Endodermal cell (in vitro differentiated cells): Measurements from ENCODE around the gene HOGA1. TPM values are rescaled to one million over a fixed set of nuclear protein-coding genes. Genes with fewer than 3 reads are reported as not detected.
"Not testable (repeated sequence)": the region's sequence is repeated elsewhere in the genome, so short reads cannot be mapped to it uniquely, and the experiment has no call there.

Experiments used
- DNase-seq: peaks from one replicate; pipeline ENCODE4 v3.0.0-alpha.2; 2017
- H3K27ac ChIP-seq: 2 replicates; pipeline ENCODE4 v1.5.1; 2013; ENCODE audit warnings: mild to moderate bottlenecking, low read depth, low read length, moderate library complexity
- H3K27me3 ChIP-seq: 2 replicates; pipeline ENCODE4 v1.6.1; 2013; ENCODE audit warnings: mild to moderate bottlenecking, low read length, moderate library complexity; ENCODE audit not compliant: insufficient read depth, control insufficient read depth, poor library complexity, severe bottlenecking
- H3K36me3 ChIP-seq: 2 replicates; pipeline ENCODE4 v1.7.0; 2013; ENCODE audit warnings: mild to moderate bottlenecking, low read length, moderate library complexity; ENCODE audit not compliant: control insufficient read depth, insufficient read depth
- H3K4me1 ChIP-seq: one replicate; pipeline ENCODE4 v1.7.0; 2013; ENCODE audit warnings: low read length; ENCODE audit not compliant: control insufficient read depth, insufficient read depth
- H3K4me3 ChIP-seq: 2 replicates; pipeline ENCODE4 v1.5.1; 2013; ENCODE audit warnings: mild to moderate bottlenecking, low read length, moderate library complexity
- H3K9ac ChIP-seq: 2 replicates; pipeline ENCODE4 v1.6.1; 2013; ENCODE audit warnings: mild to moderate bottlenecking, low read length, moderate library complexity; ENCODE audit not compliant: poor library complexity, severe bottlenecking; ENCODE audit errors: extremely low read depth
- H3K9me3 ChIP-seq: 2 replicates; pipeline ENCODE4 v1.6.1; 2013; ENCODE audit warnings: mild to moderate bottlenecking, low read length, moderate library complexity; ENCODE audit not compliant: control insufficient read depth
- H3K27ac Mint-ChIP-seq: 2 replicates; pipeline ENCODE4 v1.8.0; 2020; ENCODE audit warnings: mixed read lengths
- H3K27me3 Mint-ChIP-seq: 2 replicates; pipeline ENCODE4 v1.8.0; 2021; ENCODE audit warnings: mild to moderate bottlenecking, mixed read lengths; ENCODE audit not compliant: insufficient read depth
- H3K36me3 Mint-ChIP-seq: 2 replicates; pipeline ENCODE4 v1.8.0; 2020; ENCODE audit warnings: low read depth, mixed read lengths
- H3K4me1 Mint-ChIP-seq: 2 replicates; pipeline ENCODE4 v1.8.0; 2020; ENCODE audit warnings: mixed read lengths
- H3K4me3 Mint-ChIP-seq: 2 replicates; pipeline ENCODE4 v1.8.0; 2020; ENCODE audit warnings: mild to moderate bottlenecking, moderate library complexity, mixed read lengths
- H3K9me3 Mint-ChIP-seq: 2 replicates; pipeline ENCODE4 v1.8.0; 2020; ENCODE audit warnings: mild to moderate bottlenecking, mixed read lengths
- CTCF ChIP-seq: fragments of 200-600 bp; sonication (generic); conservative IDR thresholded peaks from 2 replicates; pipeline ENCODE4 v1.5.0; 2021; ENCODE audit warnings: antibody characterized with exemption, mild to moderate bottlenecking
- WGBS, 2 experiments: methylation state at CpG; one replicate each; pipeline versions ENCODE4 v1.1.5 to v1.1.7; 2013; ENCODE audit warnings: missing lambda C conversion rate in 2 of 2, mixed read lengths in 1 of 2; ENCODE audit not compliant: insufficient coverage in 1 of 2, insufficient read length in 1 of 2; 5-methylcytosine and 5-hydroxymethylcytosine counted together
- total RNA-seq, 2 donors: library from RNA; stranded (reverse); fragmentation: NEBNext Ultra II Directional in 1 of 2; extraction: Animal tissue kit (Norgen Biotek cat#: 25700) in 1 of 2; gene quantifications; 2 replicates in 1 of 2; 3 replicates in 1 of 2; pipeline ENCODE4 v1.2.1, GENCODE V29; 2021

HOGA1 gene
- total RNA-seq, 2 donors from 2014 or later, result 0.15 to 1.7 TPM

GRCh38 chr10:97561386-97562077 lies 22.7 kb upstream of the HOGA1 start:
- WGBS, 2 experiments, result 94 to 95% methylated on average over 7 to 10 of the region's 12 CpGs
- Mint-ChIP-seq H3K4me1 (peaks cover 19% of the 10 kb centered on the region), H3K36me3 (peaks cover 19% of the 10 kb centered on the region), H3K9me3 (peaks cover 36% of the 10 kb centered on the region)
- not testable (repeated sequence) for H3K27ac ChIP-seq, H3K4me3 ChIP-seq, H3K27me3 Mint-ChIP-seq, H3K27ac Mint-ChIP-seq, H3K36me3 ChIP-seq, DNase-seq, H3K9me3 ChIP-seq, H3K4me1 ChIP-seq, H3K4me3 Mint-ChIP-seq, H3K27me3 ChIP-seq, H3K9ac ChIP-seq

GRCh38 chr10:97562329-97562728 lies 21.9 kb upstream of the HOGA1 start:
- H3K9ac ChIP-seq, H3K4me3 Mint-ChIP-seq, DNase-seq, H3K27me3 ChIP-seq, H3K27me3 Mint-ChIP-seq, H3K4me3 ChIP-seq, H3K36me3 ChIP-seq, H3K27ac Mint-ChIP-seq, H3K4me1 ChIP-seq, H3K27ac ChIP-seq, H3K9me3 ChIP-seq: not testable (repeated sequence)
- Mint-ChIP-seq H3K36me3 (peaks cover 19% of the 10 kb centered on the region), H3K4me1 (peaks cover 22% of the 10 kb centered on the region), H3K9me3 (peaks cover 36% of the 10 kb centered on the region)
- 90 to 96% methylated on average over 3 to 5 of the region's 5 CpGs for WGBS, 2 experiments

- Mint-ChIP-seq H3K36me3 (peaks cover 20% of the 10 kb centered on the region), H3K27ac (no peak overlapping the region), H3K4me1 (peaks cover 22% of the 10 kb centered on the region), H3K4me3 (no peak overlapping the region), H3K9me3 (peaks cover 36% of the 10 kb centered on the region), H3K27me3 (no peaks in the 10 kb centered on the region)
- Histone ChIP-seq H3K9me3 (peaks cover 9% of the 10 kb centered on the region), H3K4me1 (peaks cover 5% of the 10 kb centered on the region), H3K36me3 (no peaks in the 10 kb centered on the region), H3K4me3 (no peak overlapping the region), H3K27me3 (no peaks in the 10 kb centered on the region), H3K9ac (no peak overlapping the region), H3K27ac (no peak overlapping the region)
- WGBS, 2 experiments, result 86 to 91% methylated on average over 1 to 4 of the region's 4 CpGs
- no peak for TF ChIP-seq CTCF
- no peak for DNase-seq
Observed at GRCh38 chr10:97563337-97563736, 20.9 kb upstream of the HOGA1 start.

- H3K36me3 ChIP-seq, result peaks cover 8% of the 10 kb centered on the region
- peaks cover 5% of the 10 kb centered on the region for H3K4me1 ChIP-seq
- H3K4me1 Mint-ChIP-seq, result peaks cover 22% of the 10 kb centered on the region
- no peak overlapping the region for H3K9ac ChIP-seq
- peaks cover 9% of the 10 kb centered on the region for H3K9me3 ChIP-seq
- DNase-seq, result no peak
- WGBS, 2 experiments, result 88 to 94% methylated on average over 3 to 4 of the region's 4 CpGs
- H3K9me3 Mint-ChIP-seq, result peaks cover 36% of the 10 kb centered on the region
- no peak overlapping the region for H3K4me3 ChIP-seq
- H3K27ac Mint-ChIP-seq, result no peak overlapping the region
- H3K27ac ChIP-seq, result no peak overlapping the region
- no peaks in the 10 kb centered on the region for H3K27me3 ChIP-seq
- H3K36me3 Mint-ChIP-seq, result peaks cover 24% of the 10 kb centered on the region
- H3K4me3 Mint-ChIP-seq, result no peak overlapping the region
- TF ChIP-seq CTCF, result no peak
- no peaks in the 10 kb centered on the region for H3K27me3 Mint-ChIP-seq
Observed at GRCh38 chr10:97564776-97565175, 19.4 kb upstream of the HOGA1 start.
